ENCODE data around the gene MARK1.

Gene MARK1

DNA sequence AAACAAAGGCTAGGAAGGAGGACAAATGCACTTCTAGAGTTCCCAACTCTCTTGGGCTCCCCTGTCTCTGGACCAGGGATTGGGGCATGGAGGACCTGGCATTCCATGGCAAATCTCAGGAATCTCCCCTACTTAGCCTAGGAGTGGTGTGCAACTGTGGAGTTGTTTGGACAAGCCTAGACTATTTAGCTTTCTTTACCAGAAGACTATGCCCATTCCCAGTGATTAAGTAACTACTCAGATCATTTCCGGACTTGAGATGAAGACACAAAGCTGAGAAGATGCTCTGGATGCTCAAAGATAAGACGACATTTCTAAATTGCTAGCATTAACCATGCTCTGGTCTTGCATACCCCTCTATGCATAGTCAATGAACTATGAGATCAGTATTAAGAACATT is 13.7 kb upstream of the MARK1 start:
- H3K4me3 Mint-ChIP-seq = no peak overlapping the region
- H3K27me3 Mint-ChIP-seq = peaks cover 45% of the 10 kb centered on the region
- no peaks in the 10 kb centered on the region for H3K4me1 Mint-ChIP-seq (ENCODE audit: low read depth)
- H3K36me3 Mint-ChIP-seq (ENCODE audit: low read depth) = no peaks in the 10 kb centered on the region
- DNase-seq = no peak
- no peak overlapping the region for H3K27ac Mint-ChIP-seq
- H3K9me3 Mint-ChIP-seq = no peaks in the 10 kb centered on the region

DNA sequence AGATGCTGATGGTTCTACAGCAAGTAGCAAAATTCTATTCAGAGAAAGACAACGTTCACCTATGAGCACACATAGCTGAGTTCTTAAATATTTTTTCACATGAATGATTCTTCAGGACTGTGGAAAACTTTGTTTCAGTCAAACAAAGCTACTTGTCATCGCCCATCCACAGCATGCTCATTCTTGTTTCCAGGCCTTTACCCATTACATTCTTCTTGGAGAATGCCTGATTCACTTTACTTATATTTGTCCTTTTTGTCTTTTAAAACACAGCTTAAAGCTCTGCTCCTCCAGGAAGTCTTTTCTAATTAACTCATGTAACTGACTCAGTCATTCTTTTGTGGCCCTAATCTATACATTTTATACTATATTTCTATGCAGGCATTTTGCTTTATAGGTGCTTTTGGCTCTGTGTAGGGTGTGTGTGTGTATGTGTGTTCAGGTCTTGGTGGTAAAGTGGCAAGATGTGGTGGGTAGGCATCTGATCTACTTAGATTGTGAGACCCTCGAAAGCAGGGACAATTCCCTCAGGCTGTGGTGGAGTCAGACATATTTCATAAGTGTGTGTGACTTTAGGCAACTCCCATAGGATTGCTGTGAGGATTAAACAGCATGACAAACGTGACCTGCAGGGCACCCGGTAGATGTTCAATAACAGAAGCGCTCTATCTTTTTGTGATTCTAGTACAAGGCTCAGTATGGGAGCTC is 11.8 kb upstream of the MARK1 start:
- no peak overlapping the region for H3K4me3 Mint-ChIP-seq
- H3K9me3 Mint-ChIP-seq = no peaks in the 10 kb centered on the region
- DNase-seq = no peak
- H3K36me3 Mint-ChIP-seq (ENCODE audit: low read depth) = no peaks in the 10 kb centered on the region
- no peak overlapping the region for H3K27ac Mint-ChIP-seq
- H3K4me1 Mint-ChIP-seq (ENCODE audit: low read depth) = no peaks in the 10 kb centered on the region
- H3K27me3 Mint-ChIP-seq = peaks cover 52% of the 10 kb centered on the region

DNA sequence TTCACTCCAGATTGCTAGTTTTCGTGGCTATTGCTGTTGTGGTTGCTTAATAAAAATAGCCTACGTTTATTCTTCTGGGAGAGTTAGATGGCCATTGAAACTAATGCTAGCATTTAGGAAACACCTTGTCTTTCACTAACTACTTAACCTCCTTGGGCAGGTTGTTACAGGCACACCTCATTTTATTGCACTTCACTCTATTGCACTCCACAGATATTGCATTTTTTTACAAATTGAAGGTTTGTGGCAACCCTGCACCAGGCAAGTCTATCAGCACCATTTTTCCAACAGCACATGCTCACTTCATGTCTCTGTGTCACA is 11.3 kb upstream of the MARK1 start:
- no peaks in the 10 kb centered on the region for H3K9me3 Mint-ChIP-seq
- no peak overlapping the region for H3K27ac Mint-ChIP-seq
- H3K4me3 Mint-ChIP-seq = no peak overlapping the region
- H3K4me1 Mint-ChIP-seq (ENCODE audit: low read depth) = no peaks in the 10 kb centered on the region
- no peaks in the 10 kb centered on the region for H3K36me3 Mint-ChIP-seq (ENCODE audit: low read depth)
- H3K27me3 Mint-ChIP-seq = peaks cover 47% of the 10 kb centered on the region
- DNase-seq = no peak

DNA sequence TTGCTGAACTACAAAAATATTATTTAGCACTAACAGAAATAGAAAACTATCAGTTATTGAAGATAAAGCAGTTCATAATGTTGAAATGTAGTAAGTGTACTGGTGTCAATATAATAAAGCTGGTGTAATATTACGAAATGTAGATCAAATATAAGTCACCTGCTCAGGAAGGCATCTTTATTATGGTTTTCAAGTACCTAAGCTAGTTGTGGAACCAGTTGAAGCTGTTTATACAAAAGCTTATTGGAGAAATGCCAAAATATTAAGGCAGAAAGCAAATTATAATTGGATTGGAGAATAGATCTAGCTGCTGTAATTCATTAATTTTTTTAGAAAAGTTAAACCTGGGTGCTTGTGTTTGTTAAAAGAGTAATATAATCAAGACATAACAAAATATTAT is 6.2 kb upstream of the MARK1 start:
- Mint-ChIP-seq H3K4me3 (no peak overlapping the region), H3K27me3 (peaks cover 60% of the 10 kb centered on the region), H3K9me3 (no peaks in the 10 kb centered on the region), H3K36me3 (ENCODE audit: low read depth) (no peaks in the 10 kb centered on the region), H3K4me1 (ENCODE audit: low read depth) (no peaks in the 10 kb centered on the region), H3K27ac (no peak overlapping the region)
- no peak for DNase-seq

DNA sequence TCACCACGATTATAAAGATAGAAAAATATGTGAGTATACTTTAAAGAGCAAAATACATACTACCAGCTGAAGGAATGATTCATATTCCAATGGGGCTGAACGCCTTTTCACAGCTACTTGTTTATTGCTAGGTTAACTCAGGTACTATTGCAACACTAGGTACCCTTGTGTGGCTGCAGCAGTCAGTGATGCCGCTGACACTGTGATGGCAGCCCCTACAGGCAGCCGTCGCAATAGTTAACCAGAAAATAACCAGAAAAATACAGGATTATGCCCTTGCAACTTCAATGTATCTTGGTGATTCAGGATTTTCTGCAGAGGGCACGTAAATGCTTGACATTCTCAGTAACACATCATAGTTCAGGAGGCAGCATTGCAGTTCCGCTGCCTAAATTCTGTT is 1.6 kb upstream of the MARK1 start:
- Mint-ChIP-seq H3K4me1 (ENCODE audit: low read depth) (peaks cover 13% of the 10 kb centered on the region), H3K36me3 (ENCODE audit: low read depth) (no peaks in the 10 kb centered on the region), H3K4me3 (no peak overlapping the region), H3K9me3 (no peaks in the 10 kb centered on the region), H3K27me3 (peaks cover 69% of the 10 kb centered on the region), H3K27ac (no peak overlapping the region)
- DNase-seq = no peak

DNA sequence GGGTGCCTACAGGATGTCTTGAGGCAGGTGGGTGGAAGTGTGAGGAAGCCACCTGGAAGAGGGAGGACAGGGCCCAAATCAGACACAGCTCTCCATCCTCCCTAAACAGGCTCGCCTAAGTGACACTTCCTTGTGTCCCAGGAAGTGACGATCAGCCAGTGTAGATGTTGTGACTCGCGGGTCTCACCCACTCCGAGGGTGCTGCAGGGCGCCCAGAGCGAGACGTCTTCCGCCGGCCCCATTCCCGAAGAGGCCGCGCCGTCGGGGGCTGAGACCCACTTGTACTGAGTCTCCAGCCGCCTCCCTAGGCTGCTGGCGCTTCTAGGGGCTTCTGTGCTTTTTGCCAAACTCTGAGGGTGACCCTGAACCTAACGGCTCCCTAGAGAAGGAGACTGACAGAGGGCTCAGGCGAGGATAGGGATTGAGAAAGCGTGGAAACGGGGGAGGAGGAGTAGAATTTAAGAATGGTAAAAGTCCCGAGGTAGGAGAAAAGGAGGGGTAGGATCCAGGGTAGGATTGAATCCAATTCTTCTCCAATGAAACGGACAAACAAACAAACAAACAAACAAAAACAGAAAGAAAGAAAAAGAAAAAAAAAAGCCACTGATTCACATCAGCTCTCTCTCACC is 543 bp upstream of the MARK1 start:
- no peak overlapping the region for H3K27ac Mint-ChIP-seq
- H3K4me3 Mint-ChIP-seq = peak overlapping the region; percentile 78
- H3K27me3 Mint-ChIP-seq = peaks cover 75% of the 10 kb centered on the region
- H3K4me1 Mint-ChIP-seq (ENCODE audit: low read depth) = peaks cover 13% of the 10 kb centered on the region
- no peak for DNase-seq
- H3K36me3 Mint-ChIP-seq (ENCODE audit: low read depth) = no peaks in the 10 kb centered on the region
- H3K9me3 Mint-ChIP-seq = no peaks in the 10 kb centered on the region

DNA sequence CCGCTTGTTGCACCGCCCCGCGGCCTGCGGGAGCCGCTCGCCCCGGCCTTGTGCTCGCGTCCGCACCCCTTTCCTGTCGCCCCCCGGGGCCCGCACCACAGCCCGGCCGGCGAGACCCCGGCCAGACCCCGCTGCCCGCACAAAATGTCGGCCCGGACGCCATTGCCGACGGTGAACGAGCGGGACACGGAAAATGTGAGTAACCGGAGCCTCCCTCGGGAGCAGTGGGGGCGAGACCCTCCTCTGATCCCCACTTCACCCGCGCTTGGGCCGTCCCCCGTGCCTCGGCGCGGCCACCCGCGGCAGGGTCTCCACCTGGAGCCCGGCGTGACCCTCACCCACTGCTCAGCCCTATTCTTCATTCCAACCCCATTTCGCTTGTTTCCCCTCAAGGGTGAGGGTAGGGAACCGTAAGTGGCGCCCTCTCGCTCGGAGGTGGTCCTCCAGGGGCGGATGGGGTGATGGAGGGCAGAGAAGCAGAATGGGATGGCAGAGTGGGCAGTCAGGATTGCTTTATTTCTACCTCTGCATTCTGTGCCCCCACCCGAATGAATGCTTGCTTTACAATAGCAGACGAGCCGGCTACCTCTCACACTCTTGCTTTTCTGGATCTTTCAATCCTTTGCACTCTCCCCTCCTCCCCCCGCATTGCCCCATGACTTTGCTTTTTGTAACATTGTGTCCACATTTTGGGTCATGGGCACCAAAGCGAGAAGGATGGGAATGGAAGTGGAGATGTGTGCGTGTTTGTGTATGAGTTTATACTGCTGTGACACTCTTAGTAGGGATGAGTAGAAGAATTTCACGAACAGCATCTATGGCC is 954 bp downstream of the MARK1 start:
- Mint-ChIP-seq H3K27me3 (peaks cover 71% of the 10 kb centered on the region), H3K36me3 (ENCODE audit: low read depth) (no peaks in the 10 kb centered on the region), H3K4me3 (peak overlapping the region; percentile 66), H3K4me1 (ENCODE audit: low read depth) (peaks cover 13% of the 10 kb centered on the region), H3K9me3 (peaks cover 6% of the 10 kb centered on the region), H3K27ac (no peak overlapping the region)
- DNase-seq = peak; percentile 31

DNA sequence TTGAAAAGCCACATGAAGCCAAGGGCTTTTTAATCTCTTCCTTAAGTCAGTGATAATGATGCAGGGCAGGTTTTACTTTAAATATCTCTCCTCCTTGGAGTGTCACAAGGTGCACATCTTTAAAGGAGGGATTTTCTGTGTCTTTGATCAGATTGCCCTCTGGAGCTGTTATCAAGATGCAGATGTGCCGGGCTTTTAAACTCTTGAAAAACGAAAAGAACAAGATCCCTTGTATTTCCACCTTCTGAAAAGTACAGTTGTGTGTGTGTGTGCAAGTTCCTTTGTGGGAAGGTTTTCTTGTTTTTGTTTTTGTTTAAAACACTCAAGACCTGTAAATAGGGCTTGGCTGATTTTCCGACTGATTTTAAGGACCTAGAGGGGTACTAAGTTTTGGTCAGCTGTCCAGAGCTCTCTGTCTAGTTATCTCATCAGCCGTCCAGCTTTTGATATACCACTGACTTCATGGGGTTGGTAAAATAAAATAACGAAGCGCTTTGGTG is 1.6 kb downstream of the MARK1 start:
- Mint-ChIP-seq H3K9me3 (peaks cover 9% of the 10 kb centered on the region), H3K27me3 (peaks cover 68% of the 10 kb centered on the region), H3K27ac (no peak overlapping the region), H3K4me1 (ENCODE audit: low read depth) (peaks cover 13% of the 10 kb centered on the region), H3K36me3 (ENCODE audit: low read depth) (no peaks in the 10 kb centered on the region), H3K4me3 (peak overlapping the region; percentile 66)
- no peak for DNase-seq

DNA sequence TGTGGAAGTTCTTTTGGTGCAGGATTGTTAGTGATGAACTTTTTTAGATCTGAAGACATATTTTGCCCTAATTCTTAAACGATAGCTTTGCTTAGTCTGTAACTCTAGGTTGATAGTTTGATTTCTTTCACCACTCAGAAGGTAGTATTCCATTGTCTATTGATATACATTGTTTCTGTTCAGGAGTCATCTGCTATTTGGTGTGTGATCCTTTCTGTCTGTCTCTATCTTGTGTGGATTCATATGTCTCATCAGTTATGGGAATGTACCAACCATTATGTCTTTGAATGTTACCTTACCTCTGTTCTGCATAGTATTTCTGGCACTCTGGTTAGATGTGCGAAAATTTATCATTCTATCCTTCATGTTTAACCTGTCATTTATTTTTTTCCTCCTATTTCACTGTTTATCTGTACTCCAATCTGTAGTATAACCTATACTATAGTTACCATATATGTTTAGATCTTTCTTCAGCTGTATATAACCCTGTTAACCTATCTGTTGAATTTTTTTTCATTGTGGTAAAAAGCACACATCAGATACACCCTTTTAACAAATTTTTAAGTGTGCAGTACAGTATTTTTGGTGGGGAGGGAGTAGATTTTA is 5.7 kb downstream of the MARK1 start:
- Mint-ChIP-seq H3K27ac (no peak overlapping the region), H3K4me3 (no peak overlapping the region), H3K36me3 (ENCODE audit: low read depth) (no peaks in the 10 kb centered on the region), H3K27me3 (peaks cover 46% of the 10 kb centered on the region), H3K4me1 (ENCODE audit: low read depth) (peaks cover 4% of the 10 kb centered on the region), H3K9me3 (peaks cover 17% of the 10 kb centered on the region)
- no peak for DNase-seq

DNA sequence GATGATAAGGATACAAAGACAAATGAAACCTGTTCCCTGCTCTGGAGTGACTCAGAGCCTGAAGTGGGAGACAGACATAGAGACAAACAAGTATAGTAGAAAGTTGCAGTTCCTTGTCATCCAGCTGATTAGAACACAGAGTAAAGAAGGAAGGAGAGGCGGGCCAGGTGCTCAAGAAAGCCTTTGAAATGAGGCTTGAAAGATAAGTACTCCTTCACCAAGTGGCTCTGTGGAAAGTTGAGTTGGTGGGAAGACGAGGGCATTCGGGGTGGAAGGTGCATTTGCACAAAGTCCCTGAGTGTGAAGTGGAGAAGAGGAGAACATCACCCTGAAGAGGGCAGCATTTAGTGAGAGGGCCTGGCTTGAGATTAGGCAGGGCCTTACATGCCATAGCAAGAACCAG is 17.0 kb downstream of the MARK1 start:
- no peaks in the 10 kb centered on the region for H3K36me3 Mint-ChIP-seq (ENCODE audit: low read depth)
- no peaks in the 10 kb centered on the region for H3K4me1 Mint-ChIP-seq (ENCODE audit: low read depth)
- peaks cover 30% of the 10 kb centered on the region for H3K27me3 Mint-ChIP-seq
- no peaks in the 10 kb centered on the region for H3K9me3 Mint-ChIP-seq
- no peak for DNase-seq
- no peak overlapping the region for H3K27ac Mint-ChIP-seq
- H3K4me3 Mint-ChIP-seq = no peak overlapping the region

DNA sequence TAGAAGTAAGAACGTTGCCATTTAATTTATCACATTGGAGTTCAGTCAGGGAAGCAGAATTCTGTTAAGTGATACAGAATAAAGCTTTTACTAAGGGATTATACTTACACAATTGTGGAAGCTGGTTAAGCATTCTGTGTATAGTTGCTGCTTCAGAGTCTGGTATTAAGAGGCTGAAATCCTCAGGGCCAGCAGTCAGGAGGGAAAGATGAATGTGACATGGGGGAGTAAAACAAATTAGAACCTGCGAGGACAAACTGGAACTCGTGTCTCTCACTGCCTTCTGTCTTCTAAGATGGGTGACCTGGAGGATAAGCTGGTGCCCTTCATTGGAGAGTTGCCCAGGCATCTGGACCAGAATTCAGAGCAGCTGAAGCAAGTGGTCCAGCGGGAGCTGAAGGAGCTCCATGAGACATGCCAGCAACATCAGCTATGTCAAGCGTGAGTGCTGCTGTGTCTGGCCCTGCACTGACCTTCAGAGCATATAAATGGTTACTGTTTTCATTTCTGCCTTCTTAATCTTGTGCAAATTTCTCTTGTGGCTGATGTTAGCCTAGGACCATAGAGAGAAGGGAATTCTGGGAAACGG is 23.0 kb downstream of the MARK1 start:
- H3K36me3 Mint-ChIP-seq (ENCODE audit: low read depth) = no peaks in the 10 kb centered on the region
- DNase-seq = no peak
- H3K4me1 Mint-ChIP-seq (ENCODE audit: low read depth) = no peaks in the 10 kb centered on the region
- H3K9me3 Mint-ChIP-seq = no peaks in the 10 kb centered on the region
- H3K27me3 Mint-ChIP-seq = peaks cover 13% of the 10 kb centered on the region
- no peak overlapping the region for H3K27ac Mint-ChIP-seq
- H3K4me3 Mint-ChIP-seq = no peak overlapping the region

DNA sequence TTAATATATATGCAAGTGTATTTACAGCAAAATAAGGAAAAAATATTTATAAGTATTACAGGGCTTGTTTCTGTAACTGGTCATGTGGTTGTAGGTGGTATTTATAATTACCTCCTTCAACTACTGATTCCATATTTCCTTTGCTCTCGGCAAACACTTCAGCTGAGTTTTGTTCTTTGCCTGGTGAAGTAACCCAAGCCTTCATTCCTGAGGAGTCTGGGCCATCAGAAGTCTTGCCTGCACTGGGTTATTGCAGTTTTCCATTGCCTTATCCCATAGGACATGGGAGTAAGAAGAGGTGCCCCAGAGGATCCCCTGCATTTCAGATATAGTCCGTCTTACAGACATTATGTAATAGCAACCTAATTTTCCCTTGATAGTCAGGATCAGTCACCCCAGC is 23.8 kb downstream of the MARK1 start:
- H3K36me3 Mint-ChIP-seq (ENCODE audit: low read depth) = no peaks in the 10 kb centered on the region
- no peaks in the 10 kb centered on the region for H3K9me3 Mint-ChIP-seq
- H3K4me1 Mint-ChIP-seq (ENCODE audit: low read depth) = no peaks in the 10 kb centered on the region
- H3K4me3 Mint-ChIP-seq = no peak overlapping the region
- H3K27ac Mint-ChIP-seq = no peak overlapping the region
- DNase-seq = no peak
- peaks cover 13% of the 10 kb centered on the region for H3K27me3 Mint-ChIP-seq

DNA sequence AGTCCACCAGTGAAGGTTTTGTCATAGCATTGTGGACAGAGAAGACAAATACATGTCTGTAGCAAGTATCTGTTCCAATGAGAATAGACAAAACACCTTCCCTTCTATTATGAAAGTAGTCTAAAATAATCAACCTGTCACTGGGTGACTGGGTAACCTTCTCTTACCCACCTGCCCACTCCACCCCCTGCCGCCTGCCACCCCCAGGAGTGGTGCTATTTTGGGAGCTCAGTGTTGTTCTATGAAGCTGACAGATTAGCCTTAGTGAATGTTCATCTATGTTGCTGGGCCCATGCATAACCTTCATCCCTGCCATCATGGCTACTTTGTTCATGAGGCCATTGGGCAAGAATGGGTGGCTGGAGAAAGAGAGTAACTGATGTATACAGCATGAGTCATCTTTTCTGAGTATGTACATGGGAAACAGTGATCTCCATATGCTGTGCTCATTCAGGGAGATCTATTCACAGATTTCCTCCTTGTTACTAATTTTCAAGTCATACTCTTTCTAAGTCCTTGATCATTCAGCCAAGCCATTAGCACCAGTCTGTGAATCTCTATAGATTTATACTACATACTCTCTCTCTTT is 24.8 kb downstream of the MARK1 start:
- Mint-ChIP-seq H3K4me3 (no peak overlapping the region), H3K27ac (no peak overlapping the region), H3K36me3 (ENCODE audit: low read depth) (no peaks in the 10 kb centered on the region), H3K4me1 (ENCODE audit: low read depth) (no peaks in the 10 kb centered on the region), H3K27me3 (peaks cover 13% of the 10 kb centered on the region), H3K9me3 (no peaks in the 10 kb centered on the region)
- no peak for DNase-seq

DNA sequence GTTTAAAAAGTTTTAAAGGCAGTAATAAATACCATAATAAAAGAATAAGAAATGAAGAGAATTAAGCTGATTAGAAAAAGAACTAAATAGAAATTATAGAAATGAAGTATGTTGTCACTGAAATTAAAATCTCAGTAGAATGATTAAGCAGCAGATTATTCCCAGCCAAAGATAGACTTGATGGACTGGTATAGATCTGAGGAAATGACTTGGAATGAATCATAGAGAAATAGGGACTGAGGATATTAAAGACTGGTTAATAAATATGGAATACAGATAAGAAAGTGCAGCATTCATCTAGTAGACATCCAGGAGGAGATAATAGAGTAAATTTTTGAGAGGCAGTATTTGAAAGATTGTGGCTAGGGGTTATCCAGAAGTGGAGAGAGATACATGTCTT is 28.7 kb downstream of the MARK1 start:
- Mint-ChIP-seq H3K9me3 (no peaks in the 10 kb centered on the region), H3K27ac (no peak overlapping the region), H3K36me3 (ENCODE audit: low read depth) (no peaks in the 10 kb centered on the region), H3K27me3 (peaks cover 8% of the 10 kb centered on the region), H3K4me3 (no peak overlapping the region), H3K4me1 (ENCODE audit: low read depth) (no peaks in the 10 kb centered on the region)
- no peak for DNase-seq

All from activated T-cell treated with anti-CD3 and anti-CD28 coated beads, Interleukin-2, amount 50 U/mL, for 24 hours (primary cell).